CD4-positive, CD25-positive, alpha-beta regulatory T cell (primary cell): ENCODE measurements around the gene TBC1D20. TPM values are rescaled to one million over a fixed set of nuclear protein-coding genes. Genes with fewer than 3 reads are reported as not detected.
A peak's percentile ranks its signal among the peaks of the same experiment; 100 is the strongest.

Source experiments
- ATAC-seq, 2 donors: fragments of 150-1000 bp; cut with Tn5 transposase; one replicate each; pipeline ENCODE4 v1.10.0; 2021; ENCODE audit warnings: low read depth in 2 of 2, moderate number of reproducible peaks in 2 of 2, moderate library complexity in 1 of 2
- DNase-seq, 3 donors: peaks; one replicate each; pipeline versions ENCODE4 v3.0.0 to v3.0.0-alpha.2; 2012 to 2022; ENCODE audit warnings: mixed read lengths in 1 of 3
- H3K27ac ChIP-seq: one replicate; pipeline ENCODE4 v1.7.0; 2013; ENCODE audit warnings: mild to moderate bottlenecking, low read length; ENCODE audit not compliant: insufficient read depth, poor library complexity, severe bottlenecking
- H3K27me3 ChIP-seq: one replicate; pipeline ENCODE4 v1.7.0; 2013; ENCODE audit warnings: low read length; ENCODE audit not compliant: control insufficient read depth, insufficient read depth
- H3K36me3 ChIP-seq: one replicate; pipeline ENCODE4 v1.7.0; 2013; ENCODE audit warnings: mild to moderate bottlenecking, low read length, moderate library complexity; ENCODE audit not compliant: control insufficient read depth, insufficient read depth
- H3K4me1 ChIP-seq: 2 replicates; pipeline ENCODE4 v1.7.0; 2013; ENCODE audit warnings: mild to moderate bottlenecking, low read length; ENCODE audit not compliant: insufficient read depth, control insufficient read depth, poor library complexity, severe bottlenecking
- H3K4me3 ChIP-seq: one replicate; pipeline ENCODE4 v1.7.0; 2013; ENCODE audit warnings: low read depth, mild to moderate bottlenecking, low read length, moderate library complexity
- H3K9me3 ChIP-seq, 2 experiments: 1 replicate in 1 of 2; 2 replicates in 1 of 2; pipeline ENCODE4 v1.7.0; 2013; ENCODE audit warnings: low read length in 2 of 2, mild to moderate bottlenecking in 1 of 2, moderate library complexity in 1 of 2; ENCODE audit not compliant: control insufficient read depth in 2 of 2
- H3K27ac Mint-ChIP-seq, 3 donors: one replicate each; pipeline ENCODE4 v1.8.0; 2020 to 2022; ENCODE audit warnings: mild to moderate bottlenecking in 3 of 3, mixed read lengths in 3 of 3, moderate library complexity in 2 of 3
- H3K27me3 Mint-ChIP-seq: one replicate; pipeline ENCODE4 v1.8.0; 2022; ENCODE audit warnings: mild to moderate bottlenecking, mixed read lengths
- H3K36me3 Mint-ChIP-seq: one replicate; pipeline ENCODE4 v1.8.0; 2020; ENCODE audit warnings: mixed read lengths
- H3K4me1 Mint-ChIP-seq, 4 donors: one replicate each; pipeline ENCODE4 v1.8.0; 2020 to 2022; ENCODE audit warnings: mixed read lengths in 4 of 4, mild to moderate bottlenecking in 1 of 4
- H3K4me3 Mint-ChIP-seq, 4 donors: one replicate each; pipeline ENCODE4 v1.8.0; 2020 to 2022; ENCODE audit warnings: mild to moderate bottlenecking in 4 of 4, mixed read lengths in 4 of 4, moderate library complexity in 3 of 4
- H3K9me3 Mint-ChIP-seq, 7 donors: one replicate each; pipeline ENCODE4 v1.8.0; 2020 to 2022; ENCODE audit warnings: mixed read lengths in 7 of 7, mild to moderate bottlenecking in 3 of 7, moderate library complexity in 2 of 7
- polyA plus RNA-seq, 4 donors: library from polyadenylated mRNA; unstranded; fragments of 300-500 nt; fragmentation: Illumina TruSeq; gene quantifications; one replicate each; pipeline ENCODE4 v1.2.3, GENCODE V29; 2021
- total RNA-seq: library from RNA; stranded (reverse); gene quantifications from one replicate; pipeline ENCODE4 v1.2.3, GENCODE V29; 2022

TBC1D20 gene
- total and polyA plus RNA-seq, 5 donors from 2014 or later: 16.4 to 30.2 (median 18.9) TPM

GRCh38 chr20:419556-420165, 42.7 kb downstream of the TBC1D20 start:
- Mint-ChIP-seq H3K27me3 (no peaks in the 10 kb centered on the region), H3K27ac (peak overlapping the region in 1 of 3 donors; percentile 69), H3K9me3 (no peaks in the 10 kb centered on the region), H3K4me3 (no peak overlapping the region), H3K4me1 (peaks cover 6 to 15% (median 11%) of the 10 kb centered on the region in 4 donors), H3K36me3 (peaks cover 39% of the 10 kb centered on the region)
- H3K36me3 ChIP-seq: peaks cover 51% of the 10 kb centered on the region
- no peaks in the 10 kb centered on the region for H3K9me3 ChIP-seq
- ATAC-seq (no peak), DNase-seq (no peak)
- H3K4me1 ChIP-seq: no peaks in the 10 kb centered on the region
- no peak overlapping the region for H3K27ac ChIP-seq
- H3K27me3 ChIP-seq: no peaks in the 10 kb centered on the region
- no peak overlapping the region for H3K4me3 ChIP-seq

DNA sequence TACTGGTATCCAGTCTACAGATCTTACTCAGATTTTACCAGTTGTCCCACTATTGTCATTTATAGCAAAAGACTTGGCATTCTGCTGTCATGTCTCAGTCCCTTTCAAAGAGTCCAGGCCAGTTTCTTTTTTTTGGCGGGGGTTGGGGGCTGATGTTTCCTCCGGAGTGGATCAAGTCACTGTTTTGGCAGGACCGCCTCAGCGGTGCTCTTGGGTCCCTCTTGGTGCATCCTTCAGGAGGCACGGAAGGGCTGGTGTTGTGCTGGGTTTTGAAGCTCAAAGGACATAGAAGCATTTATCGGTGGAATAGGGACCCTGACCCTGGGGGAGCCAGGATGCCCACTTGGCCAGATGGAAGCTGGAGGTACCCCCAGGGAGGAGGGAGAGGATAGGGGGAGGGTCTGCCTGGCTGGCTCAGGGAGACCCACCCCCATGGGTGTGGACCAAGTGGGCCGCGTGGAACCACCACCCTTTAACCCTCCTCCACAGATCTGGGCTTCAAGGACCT, 43.4 kb downstream of the TBC1D20 start:
- Mint-ChIP-seq H3K9me3 (no peaks in the 10 kb centered on the region), H3K4me1 (peaks cover 6 to 20% (median 14%) of the 10 kb centered on the region in 4 donors), H3K27ac (peak overlapping the region in 1 of 3 donors; percentile 31), H3K4me3 (no peak overlapping the region), H3K27me3 (no peaks in the 10 kb centered on the region), H3K36me3 (peaks cover 31% of the 10 kb centered on the region)
- ATAC-seq (no peak), DNase-seq (no peak)
- H3K27ac ChIP-seq: no peak overlapping the region
- H3K4me1 ChIP-seq: no peaks in the 10 kb centered on the region
- no peaks in the 10 kb centered on the region for H3K27me3 ChIP-seq
- no peaks in the 10 kb centered on the region for H3K9me3 ChIP-seq
- peaks cover 49% of the 10 kb centered on the region for H3K36me3 ChIP-seq
- no peak overlapping the region for H3K4me3 ChIP-seq

- no peak for ATAC-seq
- Mint-ChIP-seq H3K4me1 (peaks cover 15 to 31% (median 24%) of the 10 kb centered on the region in 4 donors), H3K9me3 (no peaks in the 10 kb centered on the region), H3K36me3 (peaks cover 33% of the 10 kb centered on the region), H3K27me3 (no peaks in the 10 kb centered on the region), H3K4me3 (no peak overlapping the region), H3K27ac (no peak overlapping the region)
- DNase-seq: no peak
- no peak overlapping the region for H3K4me3 ChIP-seq
- H3K27ac ChIP-seq: no peak overlapping the region
- H3K4me1 ChIP-seq: peaks cover 4% of the 10 kb centered on the region
- no peaks in the 10 kb centered on the region for H3K9me3 ChIP-seq
- H3K27me3 ChIP-seq: no peaks in the 10 kb centered on the region
- peaks cover 48% of the 10 kb centered on the region for H3K36me3 ChIP-seq
Measured at GRCh38 chr20:417801-418342, 44.5 kb downstream of the TBC1D20 start.

DNA sequence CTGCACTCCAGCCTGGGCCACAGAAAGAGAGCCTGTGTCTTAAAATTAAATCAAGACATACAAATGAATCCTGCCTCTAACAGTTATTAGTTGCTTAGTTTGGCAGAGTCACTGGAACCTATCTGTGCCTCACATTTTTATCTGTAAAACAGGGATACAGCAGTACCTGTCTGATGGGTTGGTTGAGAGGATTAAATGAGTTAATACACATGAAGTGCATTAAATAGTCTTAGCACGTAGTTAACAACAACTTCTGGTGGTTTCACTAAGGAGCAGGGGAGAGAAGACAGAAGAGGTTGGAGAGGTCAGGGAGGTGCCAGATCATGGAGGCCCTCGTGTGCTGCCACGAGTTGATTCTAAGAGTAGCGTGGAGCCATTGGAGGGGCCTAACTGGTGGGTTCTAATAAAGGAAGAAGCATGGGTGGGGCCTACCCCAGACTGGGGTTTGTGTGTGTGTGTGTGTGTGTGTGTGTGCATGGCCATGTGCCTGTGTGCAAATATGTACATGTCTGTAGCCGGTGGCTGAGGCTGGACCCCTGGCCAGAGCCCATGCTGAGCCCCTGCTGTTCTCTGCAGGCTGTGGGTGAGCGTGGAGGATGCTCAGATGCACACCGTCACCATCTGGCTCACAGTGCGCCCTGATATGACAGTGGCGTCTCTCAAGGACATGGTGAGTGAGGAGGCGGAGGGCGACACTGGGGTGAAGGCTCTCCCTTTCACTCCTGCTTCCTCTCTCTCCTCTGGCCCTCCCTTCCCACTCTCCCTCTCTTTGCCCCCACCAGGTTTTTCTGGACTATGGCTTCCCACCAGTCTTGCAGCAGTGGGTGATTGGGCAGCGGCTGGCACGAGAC, 45.2 kb downstream of the TBC1D20 start:
- Mint-ChIP-seq H3K9me3 (no peaks in the 10 kb centered on the region), H3K27me3 (no peaks in the 10 kb centered on the region), H3K27ac (peak overlapping the region in 2 of 3 donors; percentile 49 to 53), H3K36me3 (peaks cover 35% of the 10 kb centered on the region), H3K4me1 (peaks cover 21 to 35% (median 27%) of the 10 kb centered on the region in 4 donors), H3K4me3 (no peak overlapping the region)
- DNase-seq: no peak
- Histone ChIP-seq H3K4me3 (no peak overlapping the region), H3K4me1 (peaks cover 4% of the 10 kb centered on the region), H3K36me3 (peaks cover 42% of the 10 kb centered on the region), H3K27ac (no peak overlapping the region), H3K27me3 (no peaks in the 10 kb centered on the region), H3K9me3 (no peaks in the 10 kb centered on the region)
- ATAC-seq: no peak

GRCh38 chr20:415820-416322, 46.5 kb downstream of the TBC1D20 start:
- H3K9me3 ChIP-seq: no peaks in the 10 kb centered on the region
- no peak overlapping the region for H3K4me3 ChIP-seq
- DNase-seq (no peak), ATAC-seq (no peak)
- Mint-ChIP-seq H3K9me3 (no peaks in the 10 kb centered on the region), H3K4me3 (no peak overlapping the region), H3K4me1 (peaks cover 22 to 46% (median 37%) of the 10 kb centered on the region in 4 donors), H3K27ac (peak overlapping the region in 1 of 3 donors; percentile 50), H3K27me3 (no peaks in the 10 kb centered on the region), H3K36me3 (peaks cover 37% of the 10 kb centered on the region)
- no peak overlapping the region for H3K27ac ChIP-seq
- no peaks in the 10 kb centered on the region for H3K27me3 ChIP-seq
- H3K36me3 ChIP-seq: peaks cover 43% of the 10 kb centered on the region
- peaks cover 4% of the 10 kb centered on the region for H3K4me1 ChIP-seq

DNA sequence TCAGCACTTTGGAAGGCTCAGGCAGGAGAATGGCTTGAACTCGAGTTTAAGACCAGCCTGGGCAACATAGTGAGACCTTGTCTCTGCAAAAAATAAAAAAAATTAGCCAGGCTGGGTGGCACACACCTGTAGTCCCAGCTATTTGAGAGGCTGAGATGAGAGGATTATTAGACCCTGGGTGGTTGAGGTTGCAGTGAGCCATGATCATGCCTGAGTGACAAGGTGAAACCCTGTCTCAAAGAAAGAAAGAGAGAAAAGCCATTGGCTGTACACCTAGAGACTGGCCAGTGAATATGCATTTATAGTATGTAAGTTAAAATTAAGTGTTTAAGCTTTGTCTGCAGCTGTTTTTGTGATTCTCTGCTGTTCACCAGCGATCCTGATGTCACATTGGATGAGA, 48.2 kb downstream of the TBC1D20 start:
- Mint-ChIP-seq H3K27ac (peak overlapping the region in 1 of 3 donors; percentile 56), H3K4me3 (no peak overlapping the region), H3K4me1 (peaks cover 22 to 63% (median 55%) of the 10 kb centered on the region in 4 donors), H3K9me3 (no peaks in the 10 kb centered on the region), H3K36me3 (peaks cover 44% of the 10 kb centered on the region), H3K27me3 (no peaks in the 10 kb centered on the region)
- no peak overlapping the region for H3K27ac ChIP-seq
- H3K36me3 ChIP-seq: peaks cover 39% of the 10 kb centered on the region
- H3K9me3 ChIP-seq: no peaks in the 10 kb centered on the region
- H3K27me3 ChIP-seq: no peaks in the 10 kb centered on the region
- DNase-seq: no peak
- peaks cover 17% of the 10 kb centered on the region for H3K4me1 ChIP-seq
- no peak for ATAC-seq
- no peak overlapping the region for H3K4me3 ChIP-seq

DNA sequence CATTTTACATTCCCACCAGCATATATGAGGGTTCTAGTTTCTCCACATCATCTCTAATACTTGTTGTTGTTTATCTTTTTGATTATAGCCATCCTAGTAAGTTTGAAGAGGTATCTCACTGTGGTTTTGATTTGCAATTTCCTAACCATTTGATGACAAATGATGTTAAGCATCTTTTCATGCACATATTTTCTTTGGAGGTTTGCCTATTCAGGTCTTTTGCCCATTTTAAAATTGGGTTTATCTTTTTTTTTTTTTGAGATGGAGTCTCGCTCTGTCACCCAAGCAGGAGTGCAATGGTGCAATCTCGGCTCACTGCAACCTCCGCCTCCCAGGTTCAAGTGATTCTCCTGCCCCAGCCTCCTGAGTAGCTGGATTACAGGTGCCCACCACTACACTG, 50.3 kb downstream of the TBC1D20 start:
- Histone ChIP-seq H3K4me3 (no peak overlapping the region), H3K4me1 (peaks cover 29% of the 10 kb centered on the region), H3K9me3 (no peaks in the 10 kb centered on the region), H3K36me3 (peaks cover 28% of the 10 kb centered on the region), H3K27me3 (no peaks in the 10 kb centered on the region), H3K27ac (no peak overlapping the region)
- ATAC-seq (no peak), DNase-seq (no peak)
- Mint-ChIP-seq H3K4me3 (peak overlapping the region in 1 of 4 donors; percentile 80), H3K27me3 (peaks cover under 1% of the 10 kb centered on the region), H3K9me3 (peaks cover 0 to 2% (median 0%) of the 10 kb centered on the region in 7 donors), H3K36me3 (peaks cover 40% of the 10 kb centered on the region), H3K27ac (no peak overlapping the region), H3K4me1 (peaks cover 22 to 71% (median 63%) of the 10 kb centered on the region in 4 donors)
